ENCODE data around the gene IYD.

DNA sequence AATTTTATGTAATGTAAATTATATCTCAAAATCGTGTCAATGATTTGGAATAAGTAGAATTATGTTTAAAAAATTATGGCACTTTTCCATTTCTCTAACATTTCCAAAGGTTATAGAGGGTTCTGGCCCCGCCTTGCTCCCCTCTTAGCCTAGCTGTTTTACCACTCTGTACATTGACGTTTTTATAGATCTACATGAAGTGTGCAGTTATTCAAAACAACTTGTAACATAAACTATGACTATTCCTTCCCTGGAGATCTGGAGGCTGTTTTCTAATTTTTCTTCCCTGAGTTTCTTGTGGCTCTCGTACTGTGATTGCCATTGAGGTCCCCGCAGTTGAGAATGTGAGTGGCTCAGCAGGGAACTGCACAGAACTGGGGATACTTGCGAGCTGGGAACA, 48.4 kb downstream of the IYD start:
- TF ChIP-seq, protein P1, sequence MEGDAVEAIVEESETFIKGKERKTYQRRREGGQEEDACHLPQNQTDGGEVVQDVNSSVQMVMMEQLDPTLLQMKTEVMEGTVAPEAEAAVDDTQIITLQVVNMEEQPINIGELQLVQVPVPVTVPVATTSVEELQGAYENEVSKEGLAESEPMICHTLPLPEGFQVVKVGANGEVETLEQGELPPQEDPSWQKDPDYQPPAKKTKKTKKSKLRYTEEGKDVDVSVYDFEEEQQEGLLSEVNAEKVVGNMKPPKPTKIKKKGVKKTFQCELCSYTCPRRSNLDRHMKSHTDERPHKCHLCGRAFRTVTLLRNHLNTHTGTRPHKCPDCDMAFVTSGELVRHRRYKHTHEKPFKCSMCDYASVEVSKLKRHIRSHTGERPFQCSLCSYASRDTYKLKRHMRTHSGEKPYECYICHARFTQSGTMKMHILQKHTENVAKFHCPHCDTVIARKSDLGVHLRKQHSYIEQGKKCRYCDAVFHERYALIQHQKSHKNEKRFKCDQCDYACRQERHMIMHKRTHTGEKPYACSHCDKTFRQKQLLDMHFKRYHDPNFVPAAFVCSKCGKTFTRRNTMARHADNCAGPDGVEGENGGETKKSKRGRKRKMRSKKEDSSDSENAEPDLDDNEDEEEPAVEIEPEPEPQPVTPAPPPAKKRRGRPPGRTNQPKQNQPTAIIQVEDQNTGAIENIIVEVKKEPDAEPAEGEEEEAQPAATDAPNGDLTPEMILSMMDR (IDR thresholded peaks at IDR 0.05): no peak
- TF ChIP-seq POLR2A (IDR thresholded peaks at IDR 0.05) (no peak), EP300 (IDR thresholded peaks at IDR 0.05) (no peak)

Data from ovary (tissue), 3 donors.